Body of pancreas (tissue), 4 donors: ENCODE measurements around the gene CFAP54.

Experiments used
- CTCF ChIP-seq, 7 experiments: fragments of 450-650 bp in 4 of 7; fragments of 200-600 bp in 3 of 7; sonication (generic) in 3 of 7; IDR thresholded peaks; one replicate each; pipeline ENCODE4 v1.5.1; 2016 to 2019; ENCODE audit warnings: antibody characterized with exemption in 7 of 7
- POLR2A ChIP-seq, 3 donors: fragments of 450-650 bp; IDR thresholded peaks; one replicate each; pipeline ENCODE4 v1.6.1; 2016; ENCODE audit warnings: antibody characterized with exemption in 3 of 3, mild to moderate bottlenecking in 2 of 3

DNA sequence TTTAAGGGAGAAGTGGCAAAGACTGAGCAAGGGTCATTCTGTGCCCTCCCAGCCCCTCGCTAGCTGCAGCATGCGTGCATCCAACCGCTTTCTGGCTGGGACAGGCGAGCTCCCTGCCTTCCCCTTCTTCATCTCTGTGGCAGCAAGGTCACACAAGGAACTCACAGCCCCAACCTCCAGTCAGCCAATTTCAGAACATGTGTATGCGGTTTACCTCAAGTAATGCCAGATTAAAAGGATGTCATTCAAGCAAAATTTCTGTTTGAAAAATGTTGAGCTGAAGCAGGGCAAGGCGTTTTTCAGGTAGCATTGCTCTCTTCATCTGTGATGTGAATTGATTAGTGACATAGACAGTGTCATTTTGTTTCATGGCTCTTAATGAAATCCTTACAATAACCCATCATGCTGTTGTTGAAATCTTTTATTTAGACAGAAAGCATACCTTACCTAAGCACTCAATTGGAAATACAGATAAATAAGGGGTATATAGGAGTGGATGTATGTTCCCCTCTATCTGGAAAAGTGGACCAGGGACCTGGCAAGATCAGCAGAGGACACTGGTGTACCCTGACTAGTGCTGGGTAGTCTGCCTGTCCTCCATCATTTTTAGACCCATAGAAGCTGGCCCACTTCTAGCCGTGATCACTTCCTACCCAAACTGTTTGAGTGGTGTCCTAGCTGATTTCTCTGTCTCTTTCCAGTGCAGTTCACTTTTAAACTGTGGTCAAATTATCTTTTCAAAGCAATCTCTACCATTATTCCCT, 334.9 kb downstream of the CFAP54 start:
- TF ChIP-seq CTCF (IDR thresholded peaks at IDR 0.05) (no peak), POLR2A (IDR thresholded peaks at IDR 0.05) (no peak)
